ENCODE data around the gene TRMT10B. TPM values are rescaled to one million over a fixed set of nuclear protein-coding genes. Genes with fewer than 3 reads are reported as not detected.

Gene TRMT10B
- total and polyA plus RNA-seq, 10 of the 15 experiments (the other 5 are each of a cell fraction or from before 2014, with no cell fraction given) = 3.7 to 11.7 (median 6.8) TPM

- ChIA-PET RAD21 (ENCODE audit: unreplicated experiment) (no interaction called here), POLR2A (no interaction called here), CTCF (no interaction called here), SMC1A (ENCODE audit: uncharacterized antibody, unreplicated experiment) (no interaction called here)
- WGBS (ENCODE audit: insufficient coverage, insufficient replicate concordance, low lambda C conversion rate, missing lambda C conversion rate) = 30% methylated on average over 5 of the region's 5 CpGs
- BruUV-seq (replicated peaks) = no TSS peak
- in situ Hi-C loops (cut with MboI) (no loop called here), intact Hi-C loops (cut with micrococcal nuclease; ENCODE audit: unreplicated experiment) (no loop called here)
- H3K9ac ChIP-seq (ENCODE audit: control insufficient read depth, insufficient read depth, low read length) = no peak overlapping the region
- no peak overlapping the region for H3K4me3 ChIP-seq
- no peaks in the 10 kb centered on the region for H3K79me2 ChIP-seq (ENCODE audit: control insufficient read depth, insufficient read depth, low read length)
- no peak for FAIRE-seq
- H3K27ac ChIP-seq (ENCODE audit: control insufficient read depth, insufficient read depth) = no peak overlapping the region
- DNase-seq (ENCODE audit: low read depth, low spot score) = no peak
- no peaks in the 10 kb centered on the region for H4K20me1 ChIP-seq (ENCODE audit: control insufficient read depth, insufficient read depth)
- no peaks in the 10 kb centered on the region for H3K36me3 ChIP-seq (ENCODE audit: control insufficient read depth in 2 of 2, insufficient read depth in 2 of 2, low read length in 1 of 2)
- H3K4me2 ChIP-seq (ENCODE audit: control insufficient read depth, insufficient read depth) = no peak overlapping the region
- no peaks in the 10 kb centered on the region for H3K4me1 ChIP-seq (ENCODE audit: control insufficient read depth, insufficient read depth, low read length)
- 0 out of 4 replicates have a peak, but pooled peaks cover 0 to 1% of the 10 kb centered on the region in 2 experiments for H3K27me3 ChIP-seq (replicated peaks in 1 of 2; ENCODE audit: control insufficient read depth in 2 of 2, insufficient read depth in 2 of 2, low read length in 1 of 2)
- H3K9me3 ChIP-seq (replicated peaks; ENCODE audit: control insufficient read depth, insufficient read depth, low read length) = no peaks in the 10 kb centered on the region
- H2AFZ ChIP-seq (ENCODE audit: control insufficient read depth, low read depth, low read length) = no peak overlapping the region
- no peak for ATAC-seq
- TF ChIP-seq ASH2L (IDR thresholded peaks at IDR 0.05; ENCODE audit: borderline replicate concordance, low read depth) = no peak
- no peak for TF ChIP-seq NFYA (IDR thresholded peaks at IDR 0.05; ENCODE audit: borderline replicate concordance, low read depth, low read length)
Observed at GRCh38 chr9:37739222-37739621, 14.4 kb upstream of the TRMT10B start.

- FAIRE-seq = no peak
- 63% methylated on average over 16 of the region's 16 CpGs for WGBS (ENCODE audit: insufficient coverage, insufficient replicate concordance, low lambda C conversion rate, missing lambda C conversion rate)
- no peaks in the 10 kb centered on the region for H3K9me3 ChIP-seq (replicated peaks; ENCODE audit: control insufficient read depth, insufficient read depth, low read length)
- ChIA-PET RAD21 (ENCODE audit: unreplicated experiment) (no interaction called here), POLR2A (no interaction called here), SMC1A (ENCODE audit: uncharacterized antibody, unreplicated experiment) (no interaction called here), CTCF (no interaction called here)
- H3K9ac ChIP-seq (ENCODE audit: control insufficient read depth, insufficient read depth, low read length) = no peak overlapping the region
- no peaks in the 10 kb centered on the region for H3K79me2 ChIP-seq (ENCODE audit: control insufficient read depth, insufficient read depth, low read length)
- no peak overlapping the region for H3K4me2 ChIP-seq (ENCODE audit: control insufficient read depth, insufficient read depth)
- no TSS peak for BruUV-seq (replicated peaks)
- 0 out of 4 replicates have a peak, but pooled peaks cover 0 to 1% of the 10 kb centered on the region in 2 experiments for H3K27me3 ChIP-seq (replicated peaks in 1 of 2; ENCODE audit: control insufficient read depth in 2 of 2, insufficient read depth in 2 of 2, low read length in 1 of 2)
- no peaks in the 10 kb centered on the region for H4K20me1 ChIP-seq (ENCODE audit: control insufficient read depth, insufficient read depth)
- no peaks in the 10 kb centered on the region for H3K4me1 ChIP-seq (ENCODE audit: control insufficient read depth, insufficient read depth, low read length)
- no peak overlapping the region for H3K27ac ChIP-seq (ENCODE audit: control insufficient read depth, insufficient read depth)
- in situ Hi-C loops (cut with MboI) = no loop called here
- no peak overlapping the region for H3K4me3 ChIP-seq
- ATAC-seq = no peak
- DNase-seq (ENCODE audit: low read depth, low spot score) = no peak
- H3K36me3 ChIP-seq (ENCODE audit: control insufficient read depth in 2 of 2, insufficient read depth in 2 of 2, low read length in 1 of 2) = no peaks in the 10 kb centered on the region
- H2AFZ ChIP-seq (ENCODE audit: control insufficient read depth, low read depth, low read length) = no peak overlapping the region
- TF ChIP-seq, protein P1, sequence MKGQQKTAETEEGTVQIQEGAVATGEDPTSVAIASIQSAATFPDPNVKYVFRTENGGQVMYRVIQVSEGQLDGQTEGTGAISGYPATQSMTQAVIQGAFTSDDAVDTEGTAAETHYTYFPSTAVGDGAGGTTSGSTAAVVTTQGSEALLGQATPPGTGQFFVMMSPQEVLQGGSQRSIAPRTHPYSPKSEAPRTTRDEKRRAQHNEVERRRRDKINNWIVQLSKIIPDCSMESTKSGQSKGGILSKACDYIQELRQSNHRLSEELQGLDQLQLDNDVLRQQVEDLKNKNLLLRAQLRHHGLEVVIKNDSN (IDR thresholded peaks at IDR 0.05; ENCODE audit: borderline replicate concordance, extremely low read length, insufficient read depth, low read depth, low read length) = no peak
- TF ChIP-seq NR2C1 (IDR thresholded peaks at IDR 0.05) (no peak), CREM (IDR thresholded peaks at IDR 0.05; ENCODE audit: low read depth) (no peak), ZSCAN29 (IDR thresholded peaks at IDR 0.05) (no peak), MTA2 (IDR thresholded peaks at IDR 0.05; ENCODE audit: low read depth) (no peak), POLR2A (IDR thresholded peaks at IDR 0.05; ENCODE audit: low read depth, low read length) (no peak), DPF2 (IDR thresholded peaks at IDR 0.05) (no peak), RUNX3 (IDR thresholded peaks at IDR 0.05; ENCODE audit: low read length) (no peak)
- TF ChIP-seq, protein P2, sequence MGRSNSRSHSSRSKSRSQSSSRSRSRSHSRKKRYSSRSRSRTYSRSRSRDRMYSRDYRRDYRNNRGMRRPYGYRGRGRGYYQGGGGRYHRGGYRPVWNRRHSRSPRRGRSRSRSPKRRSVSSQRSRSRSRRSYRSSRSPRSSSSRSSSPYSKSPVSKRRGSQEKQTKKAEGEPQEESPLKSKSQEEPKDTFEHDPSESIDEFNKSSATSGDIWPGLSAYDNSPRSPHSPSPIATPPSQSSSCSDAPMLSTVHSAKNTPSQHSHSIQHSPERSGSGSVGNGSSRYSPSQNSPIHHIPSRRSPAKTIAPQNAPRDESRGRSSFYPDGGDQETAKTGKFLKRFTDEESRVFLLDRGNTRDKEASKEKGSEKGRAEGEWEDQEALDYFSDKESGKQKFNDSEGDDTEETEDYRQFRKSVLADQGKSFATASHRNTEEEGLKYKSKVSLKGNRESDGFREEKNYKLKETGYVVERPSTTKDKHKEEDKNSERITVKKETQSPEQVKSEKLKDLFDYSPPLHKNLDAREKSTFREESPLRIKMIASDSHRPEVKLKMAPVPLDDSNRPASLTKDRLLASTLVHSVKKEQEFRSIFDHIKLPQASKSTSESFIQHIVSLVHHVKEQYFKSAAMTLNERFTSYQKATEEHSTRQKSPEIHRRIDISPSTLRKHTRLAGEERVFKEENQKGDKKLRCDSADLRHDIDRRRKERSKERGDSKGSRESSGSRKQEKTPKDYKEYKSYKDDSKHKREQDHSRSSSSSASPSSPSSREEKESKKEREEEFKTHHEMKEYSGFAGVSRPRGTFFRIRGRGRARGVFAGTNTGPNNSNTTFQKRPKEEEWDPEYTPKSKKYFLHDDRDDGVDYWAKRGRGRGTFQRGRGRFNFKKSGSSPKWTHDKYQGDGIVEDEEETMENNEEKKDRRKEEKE (IDR thresholded peaks at IDR 0.05) = no peak
- intact Hi-C loops (cut with micrococcal nuclease; ENCODE audit: unreplicated experiment) = loop anchor here (10.0 kb wide), 1 partner anchor 325 kb away; the partner anchor contains the start of gene SHB
Observed at GRCh38 chr9:37740128-37740527, 13.5 kb upstream of the TRMT10B start.
